Activated CD4-positive, alpha-beta T cell treated with anti-CD3 and anti-CD28 coated beads for 36 hours (primary cell): ENCODE results near the gene PDE9A. TPM values are rescaled to one million over a fixed set of nuclear protein-coding genes. Genes with fewer than 3 reads are reported as not detected.

Experiments used
- ATAC-seq: fragments of 200-7000 bp; cut with Tn5 transposase; one replicate; pipeline ENCODE4 v1.10.0; 2021; ENCODE audit warnings: mild to moderate bottlenecking, moderate library complexity
- CTCF ChIA-PET: fragments of 350-600 bp; sonication (Branson Sonifier 250); formaldehyde crosslinking; loops from one replicate; lab custom pipeline; 2021; ENCODE audit warnings: antibody characterized with exemption; lab: Charles Lee
- POLR2A ChIA-PET: fragments of 350-600 bp; sonication (Branson Sonifier 250); formaldehyde crosslinking; loops from one replicate; lab custom pipeline; 2021; ENCODE audit warnings: antibody characterized with exemption, inconsistent platforms; lab: Charles Lee
- DNase-seq: peaks from one replicate; pipeline ENCODE4 v3.0.0-alpha.2; 2020
- H3K27ac Mint-ChIP-seq: one replicate; pipeline ENCODE4 v1.8.0; 2021; ENCODE audit warnings: mixed read lengths
- H3K27me3 Mint-ChIP-seq: one replicate; pipeline ENCODE4 v1.8.0; 2021; ENCODE audit warnings: mixed read lengths
- H3K36me3 Mint-ChIP-seq: one replicate; pipeline ENCODE4 v1.8.0; 2021; ENCODE audit warnings: low read depth, mixed read lengths
- H3K4me1 Mint-ChIP-seq: one replicate; pipeline ENCODE4 v1.8.0; 2021; ENCODE audit warnings: mixed read lengths
- H3K4me3 Mint-ChIP-seq: one replicate; pipeline ENCODE4 v1.8.0; 2021; ENCODE audit warnings: mild to moderate bottlenecking, moderate library complexity, mixed read lengths
- H3K9me3 Mint-ChIP-seq: one replicate; pipeline ENCODE4 v1.8.0; 2021; ENCODE audit warnings: low read depth, mixed read lengths
- intact Hi-C, 2 experiments: fragments of 100-400 bp; cut with DNase I in 1 of 2; cut with micrococcal nuclease in 1 of 2; formaldehyde crosslinking; loops; one replicate each; pipeline versions ENCODE4 v1.14.2 to v1.15.1; 2022 to 2024; cut with DNase I, micrococcal nuclease
- total RNA-seq, 2 experiments: library from RNA; stranded (reverse); gene quantifications; one replicate each; pipeline ENCODE4 v1.2.3, GENCODE V29; 2021

The PDE9A gene
- total RNA-seq, 2 experiments from 2014 or later: 7.1 to 7.3 TPM

DNA sequence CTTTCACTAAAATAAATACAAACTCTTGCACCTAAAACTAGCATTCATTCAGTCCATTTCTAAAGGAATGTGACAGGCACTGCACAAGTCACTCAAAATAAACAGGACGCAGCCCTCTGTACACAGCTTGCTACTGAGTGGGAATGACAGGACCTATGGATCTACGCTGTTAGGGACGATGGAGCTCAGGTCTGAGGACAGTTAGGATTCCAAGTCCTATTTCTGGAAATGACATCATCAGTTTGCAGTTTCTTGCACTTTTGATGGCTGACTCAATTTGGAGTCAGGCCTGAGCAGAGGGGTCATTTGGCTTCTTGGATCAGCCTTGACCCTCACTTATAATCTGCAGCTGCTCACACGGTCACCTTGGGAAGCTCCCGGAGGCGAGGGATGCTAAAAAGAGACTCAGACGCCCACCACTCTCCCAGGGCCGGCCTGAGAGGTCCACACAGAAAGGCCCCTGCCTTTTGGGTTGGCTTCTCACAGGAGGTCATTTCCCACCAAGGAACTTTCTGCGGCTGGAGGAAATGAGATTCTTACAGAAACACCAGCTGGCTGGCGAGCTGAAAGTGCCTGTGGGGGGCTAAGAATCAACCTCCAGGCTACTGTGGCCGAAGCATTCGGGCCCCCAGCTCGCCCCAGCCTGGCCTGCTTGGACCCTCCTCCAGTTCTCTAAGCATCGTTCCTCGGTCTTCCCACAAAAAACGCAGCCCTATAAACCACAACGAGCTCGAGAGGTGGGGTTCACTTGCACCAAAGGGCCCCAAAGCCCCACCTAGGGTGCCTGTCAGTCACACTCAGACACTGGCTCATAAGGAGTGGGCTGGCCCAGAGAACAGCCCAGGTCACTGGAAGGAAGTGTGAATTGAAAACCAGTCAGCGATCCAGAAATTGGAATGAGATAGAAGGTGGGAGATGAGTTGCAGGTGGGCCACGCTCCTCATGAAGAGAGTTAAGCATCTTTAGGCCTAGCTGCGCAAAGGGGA lies 8.9 kb upstream of the PDE9A start:
- H3K9me3 Mint-ChIP-seq: no peaks in the 10 kb centered on the region
- no peak overlapping the region for H3K4me3 Mint-ChIP-seq
- DNase-seq (no peak), ATAC-seq (no peak)
- H3K27ac Mint-ChIP-seq: no peak overlapping the region
- H3K36me3 Mint-ChIP-seq: no peaks in the 10 kb centered on the region
- POLR2A ChIA-PET: no interaction called here
- no peaks in the 10 kb centered on the region for H3K4me1 Mint-ChIP-seq
- CTCF ChIA-PET: no interaction called here
- H3K27me3 Mint-ChIP-seq: peaks cover 5% of the 10 kb centered on the region
- intact Hi-C loops: loop anchor here in 1 of 2 experiments (2.0 to 10.0 kb wide), 2 partner anchors 20 to 60 kb away; no protein-coding TSS in a partner anchor

DNA sequence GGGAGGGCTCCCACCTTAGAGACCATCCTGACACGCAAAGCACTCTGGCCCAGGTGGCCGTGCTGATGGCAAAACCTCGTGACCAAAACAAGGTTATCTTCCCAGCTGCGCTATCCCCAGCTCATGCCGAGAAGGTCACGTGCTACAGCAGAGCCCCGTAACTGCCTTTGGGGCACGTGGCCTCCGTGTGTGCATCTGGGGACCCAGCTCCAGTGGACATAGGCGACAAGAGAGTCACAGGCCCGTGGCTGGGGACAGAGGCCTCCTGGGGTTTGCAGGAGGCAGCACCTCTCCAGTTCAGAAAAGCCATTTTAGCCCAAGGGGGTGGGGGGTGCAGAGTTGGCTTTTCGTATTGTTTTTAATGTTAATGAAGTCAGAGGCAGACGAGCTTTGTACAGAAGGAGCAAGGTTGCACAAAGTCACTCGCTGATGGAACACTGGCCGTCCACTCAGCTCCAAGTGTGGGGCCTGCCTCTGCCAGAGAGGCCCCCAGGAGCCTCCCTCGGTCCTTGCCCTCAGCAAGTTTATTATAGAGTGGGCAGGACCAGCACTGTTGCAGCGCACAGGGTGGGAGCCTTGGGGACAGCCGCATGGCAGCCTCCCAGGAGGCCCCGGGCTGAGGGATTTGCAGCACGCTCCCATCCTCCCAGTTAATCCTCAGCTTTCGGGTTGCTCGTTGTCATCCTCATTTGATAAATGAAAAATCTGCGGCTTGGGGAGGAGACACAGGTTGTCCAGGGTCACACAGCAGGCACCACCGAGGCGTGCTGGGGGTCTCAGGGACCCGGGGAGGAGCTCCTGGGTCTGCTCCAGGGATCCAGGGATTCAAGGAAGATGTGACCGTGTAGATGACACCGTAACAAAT lies 8.0 kb upstream of the PDE9A start:
- Mint-ChIP-seq H3K27me3 (peaks cover 5% of the 10 kb centered on the region), H3K27ac (no peak overlapping the region), H3K9me3 (no peaks in the 10 kb centered on the region), H3K36me3 (no peaks in the 10 kb centered on the region), H3K4me1 (no peaks in the 10 kb centered on the region), H3K4me3 (no peak overlapping the region)
- POLR2A ChIA-PET: no interaction called here
- no peak for DNase-seq
- ATAC-seq: no peak
- intact Hi-C loops: loop anchor here in 1 of 2 experiments (2.0 to 10.0 kb wide), 2 partner anchors 21 to 59 kb away; no protein-coding TSS in a partner anchor
- CTCF ChIA-PET: interaction anchor here (0.6 kb wide), 1 partner anchor 31 kb away, joined by 3 read pairs; no protein-coding TSS in a partner anchor

DNA sequence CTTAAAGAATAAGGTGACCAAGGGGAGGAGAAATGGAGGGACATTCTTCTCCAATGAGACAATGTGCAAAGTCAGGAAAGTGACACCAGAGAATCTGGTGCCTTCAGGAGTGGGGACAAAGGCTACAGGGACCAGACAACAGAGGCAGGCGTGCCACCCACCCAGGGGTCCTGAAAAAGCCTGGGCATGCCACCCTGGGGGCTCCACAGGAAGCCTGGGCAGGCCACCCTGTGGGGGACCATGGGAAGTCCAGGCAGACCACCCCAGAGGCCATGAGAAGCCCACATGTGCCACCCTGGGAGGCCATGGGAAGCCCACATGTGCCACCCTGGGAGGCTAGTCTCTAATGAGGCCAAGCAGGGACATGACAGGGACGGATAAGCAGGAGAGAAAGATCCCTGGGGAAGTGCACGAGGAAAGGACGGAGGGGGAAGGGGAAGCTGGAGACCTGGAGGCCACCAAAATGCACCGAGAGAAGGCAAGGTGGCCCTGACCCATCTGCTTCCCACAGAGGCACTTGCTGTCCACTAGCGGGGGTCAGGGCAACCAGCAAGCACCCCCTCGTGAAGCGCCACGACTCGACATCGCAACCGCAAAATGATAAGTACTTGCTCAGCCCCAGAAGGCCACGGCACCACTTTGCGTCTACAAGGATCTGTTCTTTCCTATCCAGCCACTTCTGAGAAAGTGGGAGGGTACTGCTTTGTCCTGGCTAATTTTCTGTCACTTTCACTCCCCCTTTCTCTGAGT lies 7.2 kb upstream of the PDE9A start:
- Mint-ChIP-seq H3K27me3 (peaks cover 5% of the 10 kb centered on the region), H3K4me3 (no peak overlapping the region), H3K27ac (no peak overlapping the region), H3K9me3 (no peaks in the 10 kb centered on the region), H3K36me3 (no peaks in the 10 kb centered on the region), H3K4me1 (no peaks in the 10 kb centered on the region)
- no peak for DNase-seq
- ChIA-PET CTCF (interaction anchor here (0.6 kb wide), 1 partner anchor 32 kb away, joined by 3 read pairs; no protein-coding TSS in a partner anchor), POLR2A (no interaction called here)
- intact Hi-C loops: loop anchor here in 1 of 2 experiments (10.0 kb wide), 1 partner anchor 59 kb away; no protein-coding TSS in a partner anchor
- no peak for ATAC-seq

GRCh38 chr21:42646836-42647235 lies 6.6 kb upstream of the PDE9A start:
- ChIA-PET POLR2A (no interaction called here), CTCF (no interaction called here)
- ATAC-seq (no peak), DNase-seq (no peak)
- intact Hi-C loops: loop anchor here in 1 of 2 experiments (10.0 kb wide), 1 partner anchor 58 kb away; no protein-coding TSS in a partner anchor
- Mint-ChIP-seq H3K9me3 (no peaks in the 10 kb centered on the region), H3K36me3 (no peaks in the 10 kb centered on the region), H3K4me3 (no peak overlapping the region), H3K4me1 (no peaks in the 10 kb centered on the region), H3K27ac (no peak overlapping the region), H3K27me3 (peaks cover 3% of the 10 kb centered on the region)

GRCh38 chr21:42648606-42649005 lies 4.8 kb upstream of the PDE9A start:
- H3K36me3 Mint-ChIP-seq: no peaks in the 10 kb centered on the region
- ChIA-PET CTCF (no interaction called here), POLR2A (no interaction called here)
- DNase-seq: no peak
- H3K27ac Mint-ChIP-seq: peak overlapping the region; percentile 6
- H3K4me1 Mint-ChIP-seq: no peaks in the 10 kb centered on the region
- no peak overlapping the region for H3K4me3 Mint-ChIP-seq
- intact Hi-C loops: loop anchor here in 1 of 2 experiments (10.0 kb wide), 1 partner anchor 56 kb away; no protein-coding TSS in a partner anchor
- H3K9me3 Mint-ChIP-seq: no peaks in the 10 kb centered on the region
- no peaks in the 10 kb centered on the region for H3K27me3 Mint-ChIP-seq
- no peak for ATAC-seq

DNA sequence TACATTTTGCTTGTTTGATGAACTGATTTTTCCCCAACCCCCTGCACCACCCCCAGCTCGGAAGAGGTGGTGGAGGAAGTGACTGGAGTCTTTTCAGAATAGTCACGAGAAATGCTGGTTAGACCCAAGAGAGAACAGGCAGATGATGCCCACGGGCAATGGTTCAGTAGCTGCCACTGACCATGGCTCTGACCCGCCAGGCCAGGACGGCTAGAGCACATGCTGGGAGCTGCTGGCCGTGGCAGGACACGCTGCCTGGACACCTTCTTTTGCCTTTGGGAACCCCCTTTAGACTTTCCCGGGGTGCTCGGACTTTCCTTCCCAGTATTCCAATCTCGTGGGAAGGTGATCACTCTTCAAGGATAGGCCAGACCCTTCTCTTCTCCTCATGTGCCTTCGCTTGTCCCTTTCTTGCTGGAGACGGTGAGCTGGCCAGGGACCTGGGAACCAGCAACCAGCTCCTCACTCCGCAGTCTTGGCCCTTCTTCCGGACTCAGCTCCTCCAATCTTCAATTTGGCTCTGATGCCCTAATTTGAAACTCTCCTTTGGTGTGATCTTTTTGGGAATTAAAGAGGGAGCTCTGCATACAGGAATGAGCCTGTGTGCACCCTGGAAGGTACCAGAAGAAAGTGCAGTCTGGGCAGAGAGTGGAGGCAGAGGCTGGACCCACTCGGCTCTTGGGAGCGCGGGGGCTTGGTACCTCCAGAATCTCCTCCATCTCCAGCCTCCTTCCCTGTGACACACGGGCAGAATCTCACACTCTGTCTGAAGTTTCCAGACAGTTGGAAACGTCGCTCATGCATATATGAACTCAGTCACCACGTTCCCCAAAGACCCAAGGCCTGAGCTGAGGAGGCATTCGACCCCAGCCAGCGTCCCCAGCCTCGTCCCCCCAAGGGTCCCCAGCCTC lies 4.0 kb upstream of the PDE9A start:
- peaks cover under 1% of the 10 kb centered on the region for H3K4me1 Mint-ChIP-seq
- no peak overlapping the region for H3K4me3 Mint-ChIP-seq
- ChIA-PET CTCF (no interaction called here), POLR2A (no interaction called here)
- no peak for ATAC-seq
- H3K27me3 Mint-ChIP-seq: no peaks in the 10 kb centered on the region
- intact Hi-C loops: loop anchor here in 1 of 2 experiments (5.0 to 10.0 kb wide), 2 partner anchors 55 to 183 kb away; no protein-coding TSS in a partner anchor
- H3K27ac Mint-ChIP-seq: no peak overlapping the region
- H3K36me3 Mint-ChIP-seq: no peaks in the 10 kb centered on the region
- no peaks in the 10 kb centered on the region for H3K9me3 Mint-ChIP-seq
- DNase-seq: no peak

DNA sequence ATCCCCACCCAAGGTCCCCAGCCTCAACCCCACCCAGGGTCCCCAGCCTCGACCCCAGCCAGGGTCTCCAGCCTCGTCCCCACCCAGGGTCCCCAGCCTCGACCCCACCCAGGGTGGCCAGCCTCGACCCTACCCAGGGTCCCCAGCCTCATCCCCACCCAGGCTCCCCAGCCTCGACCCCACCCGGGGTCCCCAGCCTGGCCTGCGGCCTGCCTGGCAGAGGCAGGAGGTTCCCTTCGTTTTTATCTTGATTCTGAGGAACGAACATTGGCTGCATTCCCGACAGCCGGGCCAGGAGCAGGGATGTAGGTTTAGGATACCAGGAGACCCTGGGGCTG lies 3.4 kb upstream of the PDE9A start:
- H3K9me3 Mint-ChIP-seq: no peaks in the 10 kb centered on the region
- no peak for ATAC-seq
- H3K27ac Mint-ChIP-seq: no peak overlapping the region
- intact Hi-C loops: loop anchor here in 1 of 2 experiments (5.0 kb wide), 1 partner anchor 182 kb away; no protein-coding TSS in a partner anchor
- DNase-seq: no peak
- ChIA-PET CTCF (no interaction called here), POLR2A (no interaction called here)
- H3K36me3 Mint-ChIP-seq: no peaks in the 10 kb centered on the region
- H3K27me3 Mint-ChIP-seq: peaks cover 2% of the 10 kb centered on the region
- peaks cover 7% of the 10 kb centered on the region for H3K4me1 Mint-ChIP-seq
- H3K4me3 Mint-ChIP-seq: no peak overlapping the region

DNA sequence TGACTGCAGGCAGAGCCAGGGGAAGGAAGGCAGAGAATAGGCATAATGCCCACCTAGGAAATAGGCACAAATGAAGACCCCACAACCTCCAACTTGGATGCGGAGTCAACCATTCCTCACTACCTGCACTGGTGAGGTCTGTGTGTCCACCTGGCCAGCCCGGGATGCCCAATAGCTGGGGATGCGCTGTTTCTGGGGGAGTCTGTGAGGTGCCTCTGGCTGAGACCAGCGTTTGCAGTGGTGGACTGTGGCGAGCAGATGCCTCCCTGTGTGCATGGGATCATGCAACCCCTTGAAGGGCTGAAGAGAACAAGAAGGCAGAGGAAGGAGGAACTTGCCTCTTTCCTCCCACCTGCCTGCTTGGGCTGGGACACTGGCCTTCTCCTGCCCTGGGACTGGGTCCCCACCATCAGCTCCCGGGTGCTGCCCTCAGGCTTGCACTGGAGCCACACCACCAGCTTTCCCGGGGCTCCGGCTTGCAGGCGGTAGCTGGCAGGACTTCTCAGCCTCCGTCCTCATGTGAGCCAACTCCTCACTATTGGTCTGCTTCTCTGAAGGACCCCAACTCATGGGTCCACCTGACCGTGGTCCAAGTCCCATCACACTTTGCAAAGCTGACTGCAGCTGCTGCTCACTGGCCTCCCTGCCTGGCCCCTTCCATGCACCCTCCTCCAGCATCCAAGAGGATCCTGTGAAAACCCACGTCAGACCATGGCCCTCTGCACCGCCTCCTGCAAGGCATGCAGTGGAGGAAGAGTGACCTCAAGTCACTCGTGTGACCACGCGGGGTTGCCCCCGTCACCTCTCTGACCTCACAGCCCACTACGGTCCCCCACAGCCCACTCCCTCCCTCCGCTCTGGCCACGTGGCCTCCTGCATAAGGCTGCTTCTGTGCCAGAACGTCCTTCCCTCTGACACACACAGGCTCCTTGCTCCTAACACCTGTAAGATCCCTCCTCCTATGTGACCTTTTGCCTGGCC lies 2.7 kb upstream of the PDE9A start:
- POLR2A ChIA-PET: no interaction called here
- Mint-ChIP-seq H3K4me3 (no peak overlapping the region), H3K4me1 (peaks cover 13% of the 10 kb centered on the region), H3K27ac (no peak overlapping the region), H3K9me3 (no peaks in the 10 kb centered on the region), H3K36me3 (no peaks in the 10 kb centered on the region), H3K27me3 (peaks cover 3% of the 10 kb centered on the region)
- CTCF ChIA-PET: interaction anchor here (0.6 kb wide), 1 partner anchor 32 kb away, joined by 3 read pairs; no protein-coding TSS in a partner anchor
- no peak for ATAC-seq
- intact Hi-C loops: loop anchor here in 1 of 2 experiments (5.0 kb wide), 1 partner anchor 182 kb away; no protein-coding TSS in a partner anchor
- no peak for DNase-seq
